Mesothelial cell of epicardium (in vitro differentiated cells): ENCODE data around the gene MELK. TPM values are rescaled to one million over a fixed set of nuclear protein-coding genes. Genes with fewer than 3 reads are reported as not detected.

Experiments used
- DNase-seq, 2 experiments: peaks; one replicate each; pipeline ENCODE4 v3.0.0; 2021; ENCODE audit warnings: low spot score in 2 of 2; ENCODE audit not compliant: unreplicated experiment in 2 of 2
- H3K27ac Mint-ChIP-seq: 2 replicates; pipeline ENCODE4 v1.8.0; 2021; ENCODE audit warnings: mixed read lengths
- H3K27me3 Mint-ChIP-seq: 2 replicates; pipeline ENCODE4 v1.8.0; 2021; ENCODE audit warnings: low read depth, mixed read lengths
- H3K36me3 Mint-ChIP-seq: 2 replicates; pipeline ENCODE4 v1.8.0; 2021; ENCODE audit warnings: mixed read lengths
- H3K4me1 Mint-ChIP-seq: 2 replicates; pipeline ENCODE4 v1.8.0; 2021; ENCODE audit warnings: mixed read lengths
- H3K4me3 Mint-ChIP-seq: 2 replicates; pipeline ENCODE4 v1.8.0; 2021; ENCODE audit warnings: mild to moderate bottlenecking, moderate library complexity, mixed read lengths
- H3K9me3 Mint-ChIP-seq: 2 replicates; pipeline ENCODE4 v1.8.0; 2021; ENCODE audit warnings: mixed read lengths
- total RNA-seq: library from RNA; stranded (reverse); gene quantifications from 3 replicates; pipeline ENCODE4 v1.2.1, GENCODE V29; 2021
- TF ChIP-seq, protein P1 (sequence below): fragments of 200-600 bp; sonication (generic); IDR thresholded peaks from one replicate; pipeline ENCODE4 v1.5.0; 2021; ENCODE audit warnings: antibody characterized with exemption; ENCODE audit not compliant: unreplicated experiment

MELK gene
- total RNA-seq, 1 donor from 2014 or later, result 15.4 TPM

DNA sequence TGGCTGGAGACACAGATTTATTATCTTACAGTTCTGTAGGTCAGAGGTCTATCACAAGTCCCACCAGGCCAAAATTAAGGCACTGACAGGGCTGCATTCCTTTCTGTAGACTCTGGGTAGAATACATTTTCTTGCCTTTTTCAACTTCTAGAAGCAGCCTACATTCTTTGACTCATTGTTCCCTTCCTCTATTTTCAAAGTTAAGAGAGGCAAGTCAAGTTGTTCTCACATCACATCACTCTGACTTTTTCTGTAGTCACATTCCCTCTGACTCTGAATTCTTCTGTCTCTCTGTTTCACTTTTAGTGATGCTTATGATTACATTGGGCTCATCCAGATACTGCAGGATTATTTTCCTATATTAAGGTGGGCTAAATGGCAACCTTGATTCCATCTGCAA is 119.0 kb downstream of the MELK start:
- H3K27me3 Mint-ChIP-seq, result peaks cover 8% of the 10 kb centered on the region
- H3K9me3 Mint-ChIP-seq, result peaks cover 10% of the 10 kb centered on the region
- TF ChIP-seq, protein P1, sequence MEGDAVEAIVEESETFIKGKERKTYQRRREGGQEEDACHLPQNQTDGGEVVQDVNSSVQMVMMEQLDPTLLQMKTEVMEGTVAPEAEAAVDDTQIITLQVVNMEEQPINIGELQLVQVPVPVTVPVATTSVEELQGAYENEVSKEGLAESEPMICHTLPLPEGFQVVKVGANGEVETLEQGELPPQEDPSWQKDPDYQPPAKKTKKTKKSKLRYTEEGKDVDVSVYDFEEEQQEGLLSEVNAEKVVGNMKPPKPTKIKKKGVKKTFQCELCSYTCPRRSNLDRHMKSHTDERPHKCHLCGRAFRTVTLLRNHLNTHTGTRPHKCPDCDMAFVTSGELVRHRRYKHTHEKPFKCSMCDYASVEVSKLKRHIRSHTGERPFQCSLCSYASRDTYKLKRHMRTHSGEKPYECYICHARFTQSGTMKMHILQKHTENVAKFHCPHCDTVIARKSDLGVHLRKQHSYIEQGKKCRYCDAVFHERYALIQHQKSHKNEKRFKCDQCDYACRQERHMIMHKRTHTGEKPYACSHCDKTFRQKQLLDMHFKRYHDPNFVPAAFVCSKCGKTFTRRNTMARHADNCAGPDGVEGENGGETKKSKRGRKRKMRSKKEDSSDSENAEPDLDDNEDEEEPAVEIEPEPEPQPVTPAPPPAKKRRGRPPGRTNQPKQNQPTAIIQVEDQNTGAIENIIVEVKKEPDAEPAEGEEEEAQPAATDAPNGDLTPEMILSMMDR, result no peak
- no peaks in the 10 kb centered on the region for H3K36me3 Mint-ChIP-seq
- no peaks in the 10 kb centered on the region for H3K4me1 Mint-ChIP-seq
- no peak overlapping the region for H3K27ac Mint-ChIP-seq
- H3K4me3 Mint-ChIP-seq, result no peak overlapping the region
- DNase-seq, result no peak

DNA sequence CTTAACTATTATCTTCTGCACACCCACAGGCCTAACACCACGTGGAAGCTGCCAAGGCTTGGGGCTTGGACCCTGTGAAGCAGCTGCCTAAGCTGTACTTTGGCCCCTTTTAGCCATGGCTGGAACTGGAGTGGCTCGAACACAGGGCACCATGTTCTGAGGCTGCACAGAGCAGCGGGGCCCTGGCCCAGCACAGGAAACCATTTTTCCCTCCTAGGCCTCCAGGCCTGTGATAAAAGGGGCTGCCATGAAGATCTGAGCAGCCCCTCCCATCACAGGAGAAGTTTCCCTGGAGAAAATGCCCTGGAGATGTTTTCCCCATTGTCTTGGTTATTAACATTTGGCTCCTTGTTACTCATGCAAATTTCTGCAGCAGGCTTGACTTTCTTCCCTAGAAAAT is 126.3 kb downstream of the MELK start:
- no peaks in the 10 kb centered on the region for H3K4me1 Mint-ChIP-seq
- TF ChIP-seq, protein P1, result no peak
- no peak overlapping the region for H3K27ac Mint-ChIP-seq
- no peaks in the 10 kb centered on the region for H3K36me3 Mint-ChIP-seq
- DNase-seq, result no peak
- peaks cover 33% of the 10 kb centered on the region for H3K9me3 Mint-ChIP-seq
- peaks cover 32% of the 10 kb centered on the region for H3K27me3 Mint-ChIP-seq
- H3K4me3 Mint-ChIP-seq, result no peak overlapping the region

DNA sequence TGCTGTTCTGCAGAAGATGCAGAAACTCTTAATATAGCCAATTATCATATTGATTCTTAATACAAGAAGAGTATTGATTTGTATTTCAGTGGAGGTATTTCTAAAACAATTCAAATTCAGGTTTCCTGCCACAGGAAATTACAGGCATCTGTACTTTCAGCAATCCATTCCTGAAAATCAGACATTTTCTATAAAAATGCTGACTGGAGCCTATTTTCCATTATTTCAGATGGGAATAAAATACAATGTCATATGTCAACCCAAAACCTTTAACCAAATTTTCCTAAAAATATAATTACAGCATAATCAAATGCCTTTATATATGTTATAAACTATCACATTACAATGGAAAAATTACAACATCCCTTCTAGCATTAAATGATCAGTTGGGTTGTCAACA is 131.5 kb downstream of the MELK start:
- no peak overlapping the region for H3K27ac Mint-ChIP-seq
- TF ChIP-seq, protein P1, result no peak
- H3K36me3 Mint-ChIP-seq, result no peaks in the 10 kb centered on the region
- peaks cover 18% of the 10 kb centered on the region for H3K9me3 Mint-ChIP-seq
- no peak for DNase-seq
- H3K27me3 Mint-ChIP-seq, result peaks cover 49% of the 10 kb centered on the region
- no peaks in the 10 kb centered on the region for H3K4me1 Mint-ChIP-seq
- no peak overlapping the region for H3K4me3 Mint-ChIP-seq

GRCh38 chr9:36713515-36714490 is 141.1 kb downstream of the MELK start:
- no peak for DNase-seq
- TF ChIP-seq, protein P1, result no peak
- no peak overlapping the region for H3K4me3 Mint-ChIP-seq
- H3K27ac Mint-ChIP-seq, result no peak overlapping the region
- H3K36me3 Mint-ChIP-seq, result no peaks in the 10 kb centered on the region
- peaks cover 8% of the 10 kb centered on the region for H3K9me3 Mint-ChIP-seq
- H3K27me3 Mint-ChIP-seq, result peaks cover 63% of the 10 kb centered on the region
- no peaks in the 10 kb centered on the region for H3K4me1 Mint-ChIP-seq

- no peak for DNase-seq
- H3K27me3 Mint-ChIP-seq, result peaks cover 59% of the 10 kb centered on the region
- peaks cover 8% of the 10 kb centered on the region for H3K9me3 Mint-ChIP-seq
- TF ChIP-seq, protein P1, result no peak
- no peak overlapping the region for H3K27ac Mint-ChIP-seq
- H3K36me3 Mint-ChIP-seq, result no peaks in the 10 kb centered on the region
- no peaks in the 10 kb centered on the region for H3K4me1 Mint-ChIP-seq
- H3K4me3 Mint-ChIP-seq, result no peak overlapping the region
Observed at GRCh38 chr9:36716496-36716895, 143.8 kb downstream of the MELK start.
